Body of pancreas (tissue), 4 donors: ENCODE results near the gene RAVER1. TPM values are rescaled to one million over a fixed set of nuclear protein-coding genes. Genes with fewer than 3 reads are reported as not detected.
"Not testable (repeated sequence)": the region's sequence is repeated elsewhere in the genome, so short reads cannot be mapped to it uniquely, and the experiment has no call there.

ENCODE experiments used
- ATAC-seq: fragments of 150-250 bp; one replicate; pipeline ENCODE4 v1.9.1; 2016
- DNase-seq, 4 donors: peaks; one replicate each; pipeline ENCODE4 v3.0.0-alpha.2; 2019
- H3K27ac ChIP-seq, 4 donors: fragments of 200-600 bp; sonication (generic); 1 replicate in 3 of 4; 2 replicates in 1 of 4; pipeline versions ENCODE4 v1.5.1 to v1.6.1; 2016 to 2019; ENCODE audit warnings: mild to moderate bottlenecking in 1 of 4, mixed read lengths in 1 of 4, moderate library complexity in 1 of 4
- H3K27me3 ChIP-seq, 2 donors: fragments of 200-600 bp; sonication (generic); one replicate each; pipeline ENCODE4 v1.6.0; 2016; ENCODE audit warnings: mild to moderate bottlenecking in 1 of 2
- H3K36me3 ChIP-seq, 2 donors: fragments of 200-600 bp; sonication (generic); replicated peaks in 1 of 2; 2 replicates each; pipeline ENCODE4 v1.5.1; 2016; ENCODE audit warnings: low read depth in 2 of 2; ENCODE audit not compliant: insufficient read depth in 1 of 2
- H3K4me1 ChIP-seq: fragments of 200-600 bp; sonication (generic); one replicate; pipeline ENCODE4 v1.6.0; 2016
- H3K4me3 ChIP-seq, 2 donors: fragments of 200-600 bp; sonication (generic); 1 replicate in 1 of 2; 2 replicates in 1 of 2; pipeline ENCODE4 v1.5.1; 2016 to 2019
- H3K9me3 ChIP-seq, 3 donors: fragments of 200-600 bp; sonication (generic); 1 replicate in 2 of 3; 2 replicates in 1 of 3; pipeline ENCODE4 v1.5.1; 2016
- POLR2A ChIP-seq, 3 donors: fragments of 450-650 bp; IDR thresholded peaks; one replicate each; pipeline ENCODE4 v1.6.1; 2016; ENCODE audit warnings: antibody characterized with exemption in 3 of 3, mild to moderate bottlenecking in 2 of 3
- WGBS, 2 donors: methylation state at CpG; one replicate each; pipeline ENCODE4 v1.1.5; 2017; 5-methylcytosine and 5-hydroxymethylcytosine counted together
- intact Hi-C: fragments of 100-400 bp; cut with DNase I; formaldehyde crosslinking; loops from one replicate; pipeline ENCODE4 v1.15.1; 2023
- total RNA-seq, 2 donors: library from RNA; depleted of rRNA; stranded (reverse); fragments of >200 nt; gene quantifications; one replicate each; pipeline ENCODE4 v1.1.0, GENCODE V29; 2016
- TF ChIP-seq, protein P1 (sequence below), 7 experiments: fragments of 450-650 bp in 4 of 7; fragments of 200-600 bp in 3 of 7; sonication (generic) in 3 of 7; IDR thresholded peaks; one replicate each; pipeline ENCODE4 v1.5.1; 2016 to 2019; ENCODE audit warnings: antibody characterized with exemption in 7 of 7

Gene RAVER1
- total RNA-seq, 2 donors from 2014 or later: 9.9 to 30.7 TPM

DNA sequence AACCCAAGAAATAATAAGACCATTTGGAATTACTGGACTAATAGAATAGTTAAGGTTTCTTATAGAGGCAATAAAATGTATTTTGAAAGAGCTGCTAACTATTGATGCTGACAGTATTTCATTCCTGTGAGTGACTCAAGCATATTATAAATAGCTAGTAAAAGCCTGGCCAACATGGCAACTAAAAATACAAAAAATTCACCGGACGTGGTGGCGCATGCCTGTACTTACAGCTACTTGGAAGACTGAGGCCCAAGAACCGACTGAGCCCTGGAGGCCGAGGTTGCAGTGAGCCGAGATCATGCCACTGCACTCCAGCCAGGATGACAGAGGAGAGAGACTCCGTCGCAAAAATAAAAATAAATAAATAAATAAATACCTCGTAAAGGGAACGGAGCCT lies 11.5 kb upstream of the RAVER1 start:
- no peak for TF ChIP-seq POLR2A (IDR thresholded peaks at IDR 0.05)
- TF ChIP-seq, protein P1, sequence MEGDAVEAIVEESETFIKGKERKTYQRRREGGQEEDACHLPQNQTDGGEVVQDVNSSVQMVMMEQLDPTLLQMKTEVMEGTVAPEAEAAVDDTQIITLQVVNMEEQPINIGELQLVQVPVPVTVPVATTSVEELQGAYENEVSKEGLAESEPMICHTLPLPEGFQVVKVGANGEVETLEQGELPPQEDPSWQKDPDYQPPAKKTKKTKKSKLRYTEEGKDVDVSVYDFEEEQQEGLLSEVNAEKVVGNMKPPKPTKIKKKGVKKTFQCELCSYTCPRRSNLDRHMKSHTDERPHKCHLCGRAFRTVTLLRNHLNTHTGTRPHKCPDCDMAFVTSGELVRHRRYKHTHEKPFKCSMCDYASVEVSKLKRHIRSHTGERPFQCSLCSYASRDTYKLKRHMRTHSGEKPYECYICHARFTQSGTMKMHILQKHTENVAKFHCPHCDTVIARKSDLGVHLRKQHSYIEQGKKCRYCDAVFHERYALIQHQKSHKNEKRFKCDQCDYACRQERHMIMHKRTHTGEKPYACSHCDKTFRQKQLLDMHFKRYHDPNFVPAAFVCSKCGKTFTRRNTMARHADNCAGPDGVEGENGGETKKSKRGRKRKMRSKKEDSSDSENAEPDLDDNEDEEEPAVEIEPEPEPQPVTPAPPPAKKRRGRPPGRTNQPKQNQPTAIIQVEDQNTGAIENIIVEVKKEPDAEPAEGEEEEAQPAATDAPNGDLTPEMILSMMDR (IDR thresholded peaks at IDR 0.05): no peak
- Histone ChIP-seq H3K27ac (no peak overlapping the region), H3K9me3 (no peaks in the 10 kb centered on the region), H3K36me3 (no peaks in the 10 kb centered on the region), H3K27me3 (no peaks in the 10 kb centered on the region), H3K4me1 (no peaks in the 10 kb centered on the region), H3K4me3 (no peak overlapping the region)
- intact Hi-C loops: no loop called here
- ATAC-seq (no peak), DNase-seq (no peak)
- WGBS, 2 donors: 82 to 86% methylated on average over 10 of the region's 10 CpGs

DNA sequence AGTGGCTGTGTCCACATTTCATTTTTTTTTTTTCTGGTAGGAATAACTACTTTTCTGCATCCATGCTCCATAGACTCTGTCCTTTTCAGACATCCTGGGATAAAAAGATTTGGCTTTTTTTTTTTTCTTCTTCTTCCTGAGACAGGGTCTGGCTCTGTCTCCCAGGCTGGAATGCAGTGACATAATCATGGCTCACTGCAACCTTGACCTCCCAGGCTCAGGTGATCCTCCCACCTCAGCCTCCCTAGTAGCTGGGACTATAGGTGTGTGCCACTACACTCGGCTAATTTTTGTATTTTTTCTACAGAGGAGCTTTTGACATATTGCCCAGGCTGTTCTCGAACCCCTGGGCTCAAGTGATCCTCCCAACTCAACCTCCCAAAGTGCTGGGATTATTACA lies 10.2 kb upstream of the RAVER1 start:
- Histone ChIP-seq H3K4me3 (no peak overlapping the region), H3K27me3 (no peaks in the 10 kb centered on the region), H3K27ac (no peak overlapping the region), H3K36me3 (no peaks in the 10 kb centered on the region), H3K9me3 (no peaks in the 10 kb centered on the region), H3K4me1 (no peaks in the 10 kb centered on the region)
- no peak for ATAC-seq
- intact Hi-C loops: no loop called here
- WGBS, 2 donors: 43 to 56% methylated on average over 2 of the region's 2 CpGs
- no peak for DNase-seq
- TF ChIP-seq, protein P1 (IDR thresholded peaks at IDR 0.05): no peak
- no peak for TF ChIP-seq POLR2A (IDR thresholded peaks at IDR 0.05)

DNA sequence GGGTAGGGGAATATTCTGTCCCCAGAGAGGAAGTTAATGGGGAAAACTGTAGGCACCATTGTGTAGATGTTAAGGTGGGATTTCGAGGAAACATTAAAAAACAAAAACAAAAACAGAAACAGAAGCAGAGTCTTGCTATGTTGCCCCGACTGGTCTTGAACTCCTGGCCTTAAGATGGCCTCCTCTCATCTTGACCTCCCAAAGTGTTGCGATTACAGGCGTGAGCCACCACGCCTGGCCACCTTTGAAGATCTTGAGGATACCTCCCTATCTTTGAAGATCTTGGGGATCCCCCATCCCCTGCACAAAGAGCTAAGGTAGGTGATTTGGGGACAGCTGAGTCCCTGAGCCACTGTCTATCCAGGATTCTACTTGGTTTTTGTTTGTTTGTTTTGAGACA lies 6.6 kb upstream of the RAVER1 start:
- TF ChIP-seq, protein P1 (IDR thresholded peaks at IDR 0.05): no peak
- TF ChIP-seq POLR2A (IDR thresholded peaks at IDR 0.05): no peak
- H3K27me3 ChIP-seq: no peaks in the 10 kb centered on the region
- peaks cover 4% of the 10 kb centered on the region for H3K4me1 ChIP-seq
- DNase-seq (no peak), ATAC-seq (no peak)
- 67 to 84% methylated on average over 5 of the region's 5 CpGs for WGBS, 2 donors
- intact Hi-C loops: no loop called here
- no peaks in the 10 kb centered on the region for H3K36me3 ChIP-seq
- no peak overlapping the region for H3K4me3 ChIP-seq
- no peak overlapping the region for H3K27ac ChIP-seq
- no peaks in the 10 kb centered on the region for H3K9me3 ChIP-seq

DNA sequence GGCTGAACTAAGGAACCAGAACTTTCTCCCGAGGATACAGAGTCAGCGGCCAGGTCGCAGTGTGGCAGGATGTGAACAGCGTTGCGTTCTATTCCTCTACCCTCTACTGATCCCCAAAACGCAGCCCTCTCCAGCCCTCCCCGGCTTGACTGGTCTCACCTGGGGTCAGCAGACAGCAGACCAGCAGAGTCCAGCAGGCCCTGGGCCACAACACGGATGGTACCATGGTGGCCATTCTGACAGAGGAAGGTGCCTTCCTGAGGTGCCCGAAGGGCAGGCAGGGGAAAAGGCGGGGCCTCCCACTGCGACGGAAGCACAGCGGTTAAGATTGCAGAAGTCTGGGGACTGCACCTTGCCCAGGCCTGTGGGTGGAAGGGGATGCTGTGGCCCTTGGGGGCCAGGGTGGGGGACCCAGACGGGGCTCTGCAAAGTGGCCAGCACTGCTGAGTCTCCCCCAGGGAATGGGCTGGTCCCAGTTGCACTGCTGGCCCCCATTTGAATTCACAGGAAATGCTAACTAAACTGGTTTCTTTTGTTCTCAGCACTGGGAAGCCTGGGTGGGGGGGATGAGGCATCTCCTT lies 6.1 kb upstream of the RAVER1 start, which contains the start of gene ICAM3:
Gene ICAM3, minus strand, starts transcription at position 245 of the 581 bp plus-strand sequence. Its CDS starts 10 bp downstream, at position 235.
- H3K4me3 ChIP-seq: no peak within 1 kb of the TSS
- WGBS, 2 donors: 54 to 65% methylated on average over 13 to 14 of the region's 14 CpGs
- H3K27me3 ChIP-seq: no peaks in the 10 kb centered on the region
- H3K27ac ChIP-seq: no peak within 1 kb of the TSS
- DNase-seq: peak in 1 of 4 donors; percentile 24
- no peak for TF ChIP-seq POLR2A (IDR thresholded peaks at IDR 0.05)
- TF ChIP-seq, protein P1 (IDR thresholded peaks at IDR 0.05): no peak
- intact Hi-C loops: no loop called here
- H3K36me3 ChIP-seq: no peaks in the 10 kb centered on the region
- no peak for ATAC-seq
- peaks cover 7% of the 10 kb centered on the region for H3K4me1 ChIP-seq
- H3K9me3 ChIP-seq: no peaks in the 10 kb centered on the region

DNA sequence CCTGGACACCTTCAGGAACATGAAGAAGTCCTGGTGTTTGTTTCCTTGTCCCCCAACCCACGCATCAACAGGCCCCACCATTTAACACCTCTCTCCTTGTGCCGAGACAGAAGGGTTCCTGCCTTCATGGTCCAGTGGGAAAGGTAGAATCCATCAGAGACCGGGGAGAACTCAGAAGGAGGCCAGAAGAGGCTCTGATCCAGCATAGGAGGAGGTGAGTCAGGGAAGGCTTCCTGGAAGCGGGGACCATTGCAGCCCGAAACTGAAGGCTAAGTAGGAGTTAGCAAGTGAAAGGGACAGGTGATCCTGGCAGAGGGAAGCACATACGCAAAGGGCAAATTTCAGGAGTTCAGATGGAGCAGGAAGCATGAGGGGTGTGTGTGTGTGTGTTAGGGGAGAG lies 5.6 kb upstream of the RAVER1 start:
- Histone ChIP-seq H3K4me1 (peaks cover 12% of the 10 kb centered on the region), H3K27me3 (no peaks in the 10 kb centered on the region), H3K36me3 (no peaks in the 10 kb centered on the region), H3K9me3 (no peaks in the 10 kb centered on the region), H3K4me3 (no peak overlapping the region), H3K27ac (no peak overlapping the region)
- TF ChIP-seq POLR2A (IDR thresholded peaks at IDR 0.05): no peak
- TF ChIP-seq, protein P1 (IDR thresholded peaks at IDR 0.05): no peak
- no peak for DNase-seq
- intact Hi-C loops: no loop called here
- 65 to 75% methylated on average over 6 of the region's 6 CpGs for WGBS, 2 donors
- ATAC-seq: no peak

DNA sequence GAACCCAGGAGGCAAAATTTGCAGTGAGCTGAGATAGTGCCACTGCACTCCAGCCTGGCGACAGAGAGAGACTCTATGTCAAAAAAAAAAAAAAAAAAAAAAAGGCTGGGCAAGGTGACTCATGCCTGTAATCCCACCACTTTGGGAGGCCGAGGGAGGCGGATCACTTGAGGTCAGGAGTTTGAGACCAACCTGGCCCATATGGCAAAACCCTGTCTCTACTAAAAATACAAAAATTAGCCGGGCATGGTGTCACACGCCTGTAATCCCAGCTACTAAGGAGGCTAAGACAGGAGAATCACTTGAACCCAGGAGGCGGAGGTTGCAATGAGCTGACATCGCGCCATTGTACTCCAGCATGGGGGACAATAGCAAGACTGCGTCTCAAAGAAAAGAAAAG lies 3.4 kb upstream of the RAVER1 start:
- DNase-seq, H3K27ac ChIP-seq, H3K27me3 ChIP-seq, H3K9me3 ChIP-seq, ATAC-seq, H3K4me3 ChIP-seq, intact Hi-C loops, H3K36me3 ChIP-seq: not testable (repeated sequence)
- 87 to 92% methylated on average over 8 to 9 of the region's 9 CpGs for WGBS, 2 donors
- H3K4me1 ChIP-seq: peaks cover 27% of the 10 kb centered on the region
